ENCODE results near the gene SLC39A7. TPM values are rescaled to one million over a fixed set of nuclear protein-coding genes. Genes with fewer than 3 reads are reported as not detected.
"Not testable (repeated sequence)": the region's sequence is repeated elsewhere in the genome, so short reads cannot be mapped to it uniquely, and the experiment has no call there.

Gene SLC39A7
- total and polyA plus RNA-seq, 3 experiments from 2014 or later, result 32.9 to 63.6 (median 63.1) TPM

DNA sequence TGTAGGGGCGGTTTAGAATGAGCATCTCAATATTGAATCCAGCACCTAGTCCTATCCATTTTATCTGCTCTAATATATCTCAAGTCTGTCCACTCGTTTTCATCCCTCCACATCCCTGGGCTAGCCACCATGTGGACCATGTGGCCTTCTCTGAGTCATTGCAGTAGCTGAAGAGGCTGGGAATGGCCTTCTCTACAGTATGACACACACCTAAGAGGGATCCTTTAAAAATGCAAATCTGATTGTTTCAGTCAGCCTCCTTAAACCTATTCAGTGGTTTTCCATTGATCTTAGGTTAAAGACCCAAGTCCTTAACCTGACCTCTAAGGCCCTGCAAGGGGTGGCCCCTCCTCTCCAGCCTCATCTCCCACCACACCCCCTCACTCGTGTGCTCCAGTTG is 17.0 kb downstream of the SLC39A7 start:
- no peak overlapping the region for H3K4me3 Mint-ChIP-seq
- H3K27ac Mint-ChIP-seq, result no peak overlapping the region
- peaks cover 0 to 3% (median under 1%) of the 10 kb centered on the region in 3 donors for H3K36me3 Mint-ChIP-seq
- DNase-seq, result no peak
- H3K9me3 Mint-ChIP-seq, result no peaks in the 10 kb centered on the region
- H3K27me3 Mint-ChIP-seq, result peaks cover 30 to 76% of the 10 kb centered on the region in 2 donors
- H3K4me1 ChIP-seq (ENCODE audit: insufficient read depth, low read length), result peaks cover 12% of the 10 kb centered on the region
- CTCF ChIA-PET, result no interaction called here
- H3K27me3 ChIP-seq (ENCODE audit: insufficient read depth, low read length, poor library complexity, severe bottlenecking), result no peaks in the 10 kb centered on the region
- peaks cover 12 to 16% (median 13%) of the 10 kb centered on the region in 3 donors for H3K4me1 Mint-ChIP-seq
- POLR2A ChIA-PET, result no interaction called here
- no peaks in the 10 kb centered on the region for H3K9me3 ChIP-seq (ENCODE audit: low read length)
- H3K4me3 ChIP-seq (ENCODE audit: low read length), result no peak overlapping the region
- no peaks in the 10 kb centered on the region for H3K36me3 ChIP-seq (ENCODE audit: insufficient read depth, low read length)
- no peak overlapping the region for H3K27ac ChIP-seq (ENCODE audit: low read depth, low read length)

- H3K27me3 ChIP-seq (ENCODE audit: insufficient read depth, low read length, poor library complexity, severe bottlenecking); H3K4me3 Mint-ChIP-seq: not testable (repeated sequence)
- POLR2A ChIA-PET, result interaction anchor here (0.7 kb wide), 1 partner anchor 23 kb away, joined by 4 read pairs; no protein-coding TSS in a partner anchor
Observed at GRCh38 chr6:33226503-33227120, 25.9 kb downstream of the SLC39A7 start.

GRCh38 chr6:33235221-33235634 is 34.6 kb downstream of the SLC39A7 start:
- Histone ChIP-seq H3K36me3 (ENCODE audit: insufficient read depth, low read length) (no peaks in the 10 kb centered on the region), H3K27me3 (ENCODE audit: insufficient read depth, low read length, poor library complexity, severe bottlenecking) (peaks cover 14% of the 10 kb centered on the region), H3K27ac (ENCODE audit: low read depth, low read length) (no peak overlapping the region), H3K4me3 (ENCODE audit: low read length) (no peak overlapping the region), H3K4me1 (ENCODE audit: insufficient read depth, low read length) (no peaks in the 10 kb centered on the region), H3K9me3 (ENCODE audit: low read length) (no peaks in the 10 kb centered on the region)
- no peaks in the 10 kb centered on the region for H3K9me3 Mint-ChIP-seq
- H3K4me3 Mint-ChIP-seq, result no peak overlapping the region
- DNase-seq, result no peak
- CTCF ChIA-PET, result interaction anchor here (1.4 kb wide), 1 partner anchor 13 kb away, joined by 5 read pairs; no protein-coding TSS in a partner anchor
- H3K36me3 Mint-ChIP-seq, result peaks cover 0 to 7% (median 0%) of the 10 kb centered on the region in 3 donors
- peaks cover 21 to 49% of the 10 kb centered on the region in 2 donors for H3K27me3 Mint-ChIP-seq
- H3K27ac Mint-ChIP-seq, result no peak overlapping the region
- H3K4me1 Mint-ChIP-seq, result no peaks in the 10 kb centered on the region
- POLR2A ChIA-PET, result no interaction called here

More at GRCh38 chr6:33226503-33227120, 25.9 kb downstream of the SLC39A7 start:
- H3K9me3 Mint-ChIP-seq; CTCF ChIA-PET; H3K36me3 Mint-ChIP-seq; H3K4me1 Mint-ChIP-seq; H3K4me1 ChIP-seq (ENCODE audit: insufficient read depth, low read length); H3K36me3 ChIP-seq (ENCODE audit: insufficient read depth, low read length); H3K9me3 ChIP-seq (ENCODE audit: low read length); H3K27ac Mint-ChIP-seq; DNase-seq; H3K27ac ChIP-seq (ENCODE audit: low read depth, low read length); H3K4me3 ChIP-seq (ENCODE audit: low read length): not testable (repeated sequence)
- H3K27me3 Mint-ChIP-seq, result peaks cover 15 to 48% of the 10 kb centered on the region in 2 donors

GRCh38 chr6:33236328-33236727 is 35.7 kb downstream of the SLC39A7 start:
- Histone ChIP-seq H3K27ac (ENCODE audit: low read depth, low read length) (no peak overlapping the region), H3K4me1 (ENCODE audit: insufficient read depth, low read length) (no peaks in the 10 kb centered on the region), H3K36me3 (ENCODE audit: insufficient read depth, low read length) (no peaks in the 10 kb centered on the region), H3K9me3 (ENCODE audit: low read length) (no peaks in the 10 kb centered on the region), H3K4me3 (ENCODE audit: low read length) (no peak overlapping the region), H3K27me3 (ENCODE audit: insufficient read depth, low read length, poor library complexity, severe bottlenecking) (peaks cover 10% of the 10 kb centered on the region)
- H3K4me3 Mint-ChIP-seq, result no peak overlapping the region
- CTCF ChIA-PET, result interaction anchor here (1.3 kb wide), 1 partner anchor 39 kb away, joined by 3 read pairs; no protein-coding TSS in a partner anchor
- DNase-seq, result no peak
- H3K27me3 Mint-ChIP-seq, result peaks cover 20 to 50% of the 10 kb centered on the region in 2 donors
- peaks cover 0 to 7% (median 0%) of the 10 kb centered on the region in 3 donors for H3K36me3 Mint-ChIP-seq
- H3K9me3 Mint-ChIP-seq, result no peaks in the 10 kb centered on the region
- H3K4me1 Mint-ChIP-seq, result no peaks in the 10 kb centered on the region
- no peak overlapping the region for H3K27ac Mint-ChIP-seq
- POLR2A ChIA-PET, result interaction anchor here (0.6 kb wide), 2 partner anchors 255 to 265 kb away, joined by 3 read pairs; no protein-coding TSS in a partner anchor

DNA sequence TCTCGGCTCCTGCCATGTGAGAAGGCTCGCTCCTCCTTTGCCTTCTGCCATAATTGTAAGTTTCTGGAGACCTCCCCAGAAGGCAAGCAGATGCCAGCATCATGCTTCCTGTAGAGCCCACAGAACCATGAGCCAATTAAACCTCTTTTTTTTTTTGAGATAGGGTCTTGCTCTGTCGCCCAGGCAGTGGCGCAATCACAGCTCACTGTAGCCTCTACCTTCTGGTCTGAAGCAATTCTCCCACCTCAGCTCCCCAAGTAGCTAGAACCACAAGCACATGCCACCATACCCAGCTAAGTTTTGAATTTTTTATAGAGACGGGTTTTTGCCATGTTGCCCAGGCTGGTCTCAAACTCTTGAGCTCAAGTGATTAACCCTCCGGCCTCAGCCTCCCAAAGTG is 36.2 kb downstream of the SLC39A7 start:
- Mint-ChIP-seq H3K36me3 (peaks cover 0 to 7% (median 0%) of the 10 kb centered on the region in 3 donors), H3K27ac (no peak overlapping the region), H3K9me3 (no peaks in the 10 kb centered on the region), H3K4me3 (no peak overlapping the region), H3K27me3 (peaks cover 16 to 48% of the 10 kb centered on the region in 2 donors), H3K4me1 (peaks cover 1 to 3% (median 3%) of the 10 kb centered on the region in 3 donors)
- Histone ChIP-seq H3K4me1 (ENCODE audit: insufficient read depth, low read length) (no peaks in the 10 kb centered on the region), H3K4me3 (ENCODE audit: low read length) (no peak overlapping the region), H3K36me3 (ENCODE audit: insufficient read depth, low read length) (no peaks in the 10 kb centered on the region), H3K9me3 (ENCODE audit: low read length) (no peaks in the 10 kb centered on the region), H3K27me3 (ENCODE audit: insufficient read depth, low read length, poor library complexity, severe bottlenecking) (peaks cover 8% of the 10 kb centered on the region), H3K27ac (ENCODE audit: low read depth, low read length) (no peak overlapping the region)
- POLR2A ChIA-PET, result no interaction called here
- CTCF ChIA-PET, result interaction anchor here (1.3 kb wide), 1 partner anchor 40 kb away, joined by 3 read pairs; no protein-coding TSS in a partner anchor
- no peak for DNase-seq

DNA sequence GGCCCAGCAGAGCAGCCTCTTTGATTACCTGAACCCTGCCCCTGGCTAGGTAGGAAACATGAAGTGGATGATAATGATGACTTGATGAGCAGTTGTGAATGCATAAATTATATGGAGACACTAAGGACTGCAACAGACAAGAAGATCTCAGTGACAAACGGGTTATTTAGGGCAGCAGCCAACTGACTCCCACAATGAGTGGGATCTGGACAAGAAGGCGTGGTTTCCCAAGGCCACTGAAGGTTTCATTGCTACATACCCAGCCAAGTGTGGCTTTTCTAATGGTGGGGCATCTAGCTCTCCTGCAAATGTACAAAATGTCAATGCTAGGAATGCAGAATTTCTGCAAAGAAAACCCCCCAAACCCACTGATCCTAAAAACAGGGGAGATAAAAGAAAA is 37.1 kb downstream of the SLC39A7 start:
- Mint-ChIP-seq H3K36me3 (peaks cover 0 to 7% (median 0%) of the 10 kb centered on the region in 3 donors), H3K9me3 (no peaks in the 10 kb centered on the region), H3K27ac (no peak overlapping the region), H3K27me3 (peaks cover 13 to 44% of the 10 kb centered on the region in 2 donors), H3K4me3 (no peak overlapping the region), H3K4me1 (peaks cover 2 to 8% (median 6%) of the 10 kb centered on the region in 3 donors)
- no peak overlapping the region for H3K27ac ChIP-seq (ENCODE audit: low read depth, low read length)
- no peak for DNase-seq
- peaks cover 8% of the 10 kb centered on the region for H3K27me3 ChIP-seq (ENCODE audit: insufficient read depth, low read length, poor library complexity, severe bottlenecking)
- ChIA-PET POLR2A (no interaction called here), CTCF (interaction anchor here (1.3 to 2.4 kb wide), 3 partner anchors 10 to 76 kb away, joined by 3 to 13 read pairs (median 3); no protein-coding TSS in a partner anchor)
- H3K9me3 ChIP-seq (ENCODE audit: low read length), result no peaks in the 10 kb centered on the region
- no peaks in the 10 kb centered on the region for H3K4me1 ChIP-seq (ENCODE audit: insufficient read depth, low read length)
- no peaks in the 10 kb centered on the region for H3K36me3 ChIP-seq (ENCODE audit: insufficient read depth, low read length)
- H3K4me3 ChIP-seq (ENCODE audit: low read length), result no peak overlapping the region

GRCh38 chr6:33241968-33242367 is 41.3 kb downstream of the SLC39A7 start:
- peak overlapping the region in 3 of 8 donors; percentile 2 to 26 (median 19) for H3K27ac Mint-ChIP-seq
- H3K4me3 Mint-ChIP-seq, result peak overlapping the region in 1 of 7 donors; percentile 57
- Histone ChIP-seq H3K36me3 (ENCODE audit: insufficient read depth, low read length) (no peaks in the 10 kb centered on the region), H3K9me3 (ENCODE audit: low read length) (no peaks in the 10 kb centered on the region), H3K27ac (ENCODE audit: low read depth, low read length) (no peak overlapping the region), H3K4me3 (ENCODE audit: low read length) (no peak overlapping the region), H3K4me1 (ENCODE audit: insufficient read depth, low read length) (no peaks in the 10 kb centered on the region), H3K27me3 (ENCODE audit: insufficient read depth, low read length, poor library complexity, severe bottlenecking) (no peaks in the 10 kb centered on the region)
- DNase-seq, result peak in 1 of 5 donors; percentile 8
- no peaks in the 10 kb centered on the region for H3K36me3 Mint-ChIP-seq
- H3K27me3 Mint-ChIP-seq, result peaks cover 3 to 29% of the 10 kb centered on the region in 2 donors
- H3K4me1 Mint-ChIP-seq, result peaks cover 2 to 8% (median 6%) of the 10 kb centered on the region in 3 donors
- ChIA-PET CTCF (no interaction called here), POLR2A (no interaction called here)
- no peaks in the 10 kb centered on the region for H3K9me3 Mint-ChIP-seq

DNA sequence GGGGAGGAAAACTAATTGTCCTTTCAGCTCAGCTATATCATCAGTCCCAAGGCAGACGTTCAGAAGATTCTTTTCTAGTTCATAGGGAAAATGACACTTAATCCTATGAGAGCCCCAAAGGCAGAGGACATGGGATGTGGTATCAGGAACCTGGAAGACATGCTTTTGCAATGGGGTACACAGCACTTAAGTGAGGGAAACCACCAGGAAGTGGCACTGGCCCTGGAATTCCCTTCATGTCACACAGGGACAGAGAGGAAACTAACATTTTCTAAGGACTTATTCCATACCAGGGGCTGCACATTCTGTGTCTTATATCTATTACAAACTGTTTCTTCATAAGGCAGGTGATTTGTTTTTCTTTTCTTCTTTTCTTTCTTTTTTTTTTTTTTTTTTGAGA is 42.8 kb downstream of the SLC39A7 start:
- Histone ChIP-seq H3K27ac (ENCODE audit: low read depth, low read length) (no peak overlapping the region), H3K27me3 (ENCODE audit: insufficient read depth, low read length, poor library complexity, severe bottlenecking) (no peaks in the 10 kb centered on the region), H3K4me1 (ENCODE audit: insufficient read depth, low read length) (peaks cover 6% of the 10 kb centered on the region), H3K4me3 (ENCODE audit: low read length) (no peak overlapping the region), H3K36me3 (ENCODE audit: insufficient read depth, low read length) (no peaks in the 10 kb centered on the region), H3K9me3 (ENCODE audit: low read length) (no peaks in the 10 kb centered on the region)
- DNase-seq, result no peak
- POLR2A ChIA-PET, result interaction anchor here (0.7 kb wide), 1 partner anchor 374 kb away, joined by 3 read pairs; no protein-coding TSS in a partner anchor
- H3K27ac Mint-ChIP-seq, result peak overlapping the region in 1 of 8 donors; percentile 41
- CTCF ChIA-PET, result no interaction called here
- H3K4me3 Mint-ChIP-seq, result no peak overlapping the region
- no peaks in the 10 kb centered on the region for H3K36me3 Mint-ChIP-seq
- no peaks in the 10 kb centered on the region for H3K9me3 Mint-ChIP-seq
- H3K4me1 Mint-ChIP-seq, result peaks cover 9 to 15% (median 13%) of the 10 kb centered on the region in 3 donors
- peaks cover 5 to 24% of the 10 kb centered on the region in 2 donors for H3K27me3 Mint-ChIP-seq
